SH-SY5Y (cell line): ENCODE measurements around the gene PID1.

ENCODE experiments used
- GATA2 ChIP-seq: IDR thresholded peaks from 2 replicates; pipeline ENCODE4 v1.6.1; 2011; ENCODE audit warnings: mild to moderate bottlenecking, low read depth, low read length
- GATA3 ChIP-seq: IDR thresholded peaks from 2 replicates; pipeline ENCODE4 v1.6.1; 2011; ENCODE audit warnings: low read depth, mild to moderate bottlenecking, low read length, moderate library complexity

GRCh38 chr2:229178117-229178516 lies 93.0 kb downstream of the PID1 start:
- TF ChIP-seq GATA2 (no peak), GATA3 (no peak)
